HG02571 (cell line): ENCODE data around the gene SLC17A9.
"Not testable (repeated sequence)": the region's sequence is repeated elsewhere in the genome, so short reads cannot be mapped to it uniquely, and the experiment has no call there.

Experiments
- ATAC-seq: cut with Tn5 transposase; IDR thresholded peaks from one replicate; pipeline ENCODE4 v1.9.1; 2021; ENCODE audit warnings: mild to moderate bottlenecking, moderate library complexity; ENCODE audit not compliant: unreplicated experiment

SLC17A9 gene

GRCh38 chr20:62920039-62920645, 32.4 kb upstream of the SLC17A9 start:
- ATAC-seq: no peak

- ATAC-seq: no peak
Measured at GRCh38 chr20:62921119-62921687, 31.3 kb upstream of the SLC17A9 start.

- no peak for ATAC-seq
Measured at GRCh38 chr20:62922451-62922921, 30.0 kb upstream of the SLC17A9 start.

DNA sequence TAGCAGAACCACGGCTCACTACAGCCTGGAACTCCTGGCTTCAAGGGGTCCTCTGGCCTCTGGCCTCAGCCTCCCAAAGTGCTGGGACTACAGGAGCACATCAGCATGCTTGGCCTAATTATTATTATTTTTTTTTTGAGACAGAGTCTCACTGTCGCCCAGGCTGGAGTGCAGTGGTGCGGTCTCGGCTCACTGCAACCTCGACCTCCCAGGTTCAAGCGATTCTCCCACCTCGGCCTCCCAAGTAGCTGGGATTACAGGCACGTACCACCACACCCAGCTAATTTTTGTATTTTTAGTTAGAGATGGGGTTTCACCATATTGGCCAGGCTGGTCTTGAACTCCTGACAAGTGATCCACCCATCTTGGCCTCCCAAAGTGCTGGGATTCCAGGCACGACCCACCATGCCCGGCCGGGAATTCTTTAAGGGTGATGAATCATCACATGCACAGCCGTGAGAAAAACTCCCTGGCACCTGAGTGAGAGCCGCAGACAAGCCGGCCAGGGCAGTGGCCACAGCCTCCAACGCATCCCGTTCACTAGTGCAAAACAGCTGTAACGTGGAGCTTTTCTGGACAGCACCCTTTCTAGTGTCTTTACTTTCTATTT, 29.3 kb upstream of the SLC17A9 start:
- ATAC-seq: not testable (repeated sequence)

DNA sequence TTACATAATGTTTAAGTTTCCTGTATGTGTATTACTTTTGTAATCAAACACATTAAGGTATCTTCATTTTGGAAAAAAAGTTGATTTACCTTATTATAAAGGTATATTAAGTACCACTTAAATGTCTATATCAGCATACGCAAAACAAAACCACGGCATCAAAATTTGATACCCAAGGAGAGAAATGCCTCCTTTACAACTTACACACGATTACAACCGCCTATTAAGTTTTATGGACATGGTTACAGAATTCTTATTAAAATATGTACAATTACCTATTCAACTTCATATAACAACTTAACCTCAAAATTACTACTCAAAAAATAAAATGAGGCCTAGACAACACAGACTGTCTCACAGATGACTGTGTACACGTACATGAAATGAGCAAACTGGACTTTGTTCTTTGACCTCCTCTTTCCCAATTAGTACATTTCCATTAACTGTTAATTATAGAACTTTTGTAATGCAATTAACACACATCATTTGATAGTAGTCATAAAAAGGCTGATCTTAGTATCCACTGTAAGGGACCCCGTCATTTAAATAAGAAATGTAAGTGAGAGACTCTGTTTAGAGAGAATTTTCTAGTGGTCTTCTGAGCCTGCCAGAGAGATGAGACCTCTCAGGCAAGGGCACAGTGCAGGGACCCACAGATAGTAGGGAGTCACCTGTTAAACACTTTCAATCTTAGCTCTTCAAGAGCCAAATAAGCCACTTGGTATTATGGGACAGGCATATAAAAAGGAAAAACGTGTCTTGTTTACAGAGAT, 28.7 kb upstream of the SLC17A9 start:
- ATAC-seq: no peak

DNA sequence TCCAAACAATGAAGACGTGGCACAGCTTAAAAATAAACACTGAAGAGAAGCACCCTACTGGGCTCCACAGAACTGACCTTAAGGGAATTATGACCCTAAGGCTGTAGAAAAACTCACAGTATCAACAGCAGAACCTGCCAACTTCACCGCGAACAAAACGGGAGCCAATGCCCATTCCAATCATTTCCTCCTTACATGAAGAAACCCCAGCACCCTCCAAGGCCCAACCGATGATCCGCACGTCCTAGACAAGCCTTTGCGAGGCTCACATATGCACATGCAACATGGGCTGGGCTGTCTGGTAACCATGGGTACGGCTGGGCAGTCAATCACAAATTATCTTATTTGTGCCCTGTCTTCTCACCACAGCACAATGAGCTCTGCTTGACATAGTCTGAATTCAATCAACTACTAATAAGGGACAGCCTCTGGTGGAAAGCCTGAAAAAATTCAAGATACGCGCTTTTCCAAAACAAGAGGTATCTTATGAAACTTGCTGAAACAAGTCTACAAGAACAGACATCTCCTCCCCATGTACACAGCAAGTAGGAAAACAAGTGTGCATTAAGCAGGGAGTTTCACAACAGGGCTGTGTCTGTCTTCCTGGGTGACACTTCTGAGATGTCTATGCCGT, 27.9 kb upstream of the SLC17A9 start:
- ATAC-seq: no peak

- no peak for ATAC-seq
Measured at GRCh38 chr20:62925076-62925419, 27.5 kb upstream of the SLC17A9 start.

GRCh38 chr20:62925420-62926228, 26.9 kb upstream of the SLC17A9 start:
- ATAC-seq: peak; percentile 17

DNA sequence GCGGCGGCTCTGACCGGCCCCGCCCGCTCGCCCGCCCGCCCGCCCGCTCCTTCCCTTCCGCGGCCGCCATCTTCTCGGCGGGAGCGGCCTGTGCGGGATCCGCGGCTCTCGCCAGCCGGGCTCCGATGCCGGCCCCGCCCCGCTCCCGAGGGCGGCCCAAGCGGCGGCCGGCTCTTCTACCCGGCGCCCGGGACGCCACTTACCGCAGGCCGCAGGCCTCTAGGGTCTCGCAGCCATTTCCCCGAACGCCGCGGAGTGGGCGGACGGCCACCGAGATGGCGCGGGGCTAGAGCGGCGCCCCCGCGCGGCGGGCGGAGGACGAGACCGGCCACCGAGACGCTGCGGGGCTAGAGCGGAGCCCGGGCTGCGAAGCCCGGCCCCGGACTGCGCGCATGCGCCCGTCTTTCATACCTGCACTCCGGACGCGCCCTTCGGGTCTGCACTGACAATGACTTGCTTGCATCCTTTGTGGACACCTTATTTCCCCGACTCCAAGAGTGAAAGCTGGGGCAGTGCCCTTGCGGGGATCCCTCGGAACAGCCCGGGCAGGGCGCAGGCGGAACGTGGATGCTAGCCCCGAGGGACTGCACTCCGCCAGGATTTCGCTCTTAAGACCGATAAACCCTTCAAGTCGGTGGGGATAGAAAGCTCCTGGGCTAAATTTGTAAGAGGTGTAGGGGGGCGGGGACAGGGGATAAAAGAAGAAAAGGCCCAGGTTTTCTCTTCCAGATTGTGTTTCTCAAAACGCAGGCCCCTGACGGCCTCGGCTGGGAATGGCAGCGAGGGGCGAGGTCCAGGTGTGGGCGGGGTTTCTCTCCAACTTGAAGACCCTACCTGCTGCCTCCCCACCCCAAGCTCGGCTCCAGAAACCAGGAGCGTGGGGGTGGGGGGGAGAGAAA, 26.0 kb upstream of the SLC17A9 start, which contains the start of gene DIDO1:
Gene DIDO1 (minus strand): TSS at position 277 of the 899 bp plus-strand sequence.
- ATAC-seq: peak; percentile 74

GRCh38 chr20:62927128-62927705, 25.3 kb upstream of the SLC17A9 start:
- ATAC-seq: no peak

GRCh38 chr20:62928246-62928939, 24.1 kb upstream of the SLC17A9 start:
- no peak for ATAC-seq

DNA sequence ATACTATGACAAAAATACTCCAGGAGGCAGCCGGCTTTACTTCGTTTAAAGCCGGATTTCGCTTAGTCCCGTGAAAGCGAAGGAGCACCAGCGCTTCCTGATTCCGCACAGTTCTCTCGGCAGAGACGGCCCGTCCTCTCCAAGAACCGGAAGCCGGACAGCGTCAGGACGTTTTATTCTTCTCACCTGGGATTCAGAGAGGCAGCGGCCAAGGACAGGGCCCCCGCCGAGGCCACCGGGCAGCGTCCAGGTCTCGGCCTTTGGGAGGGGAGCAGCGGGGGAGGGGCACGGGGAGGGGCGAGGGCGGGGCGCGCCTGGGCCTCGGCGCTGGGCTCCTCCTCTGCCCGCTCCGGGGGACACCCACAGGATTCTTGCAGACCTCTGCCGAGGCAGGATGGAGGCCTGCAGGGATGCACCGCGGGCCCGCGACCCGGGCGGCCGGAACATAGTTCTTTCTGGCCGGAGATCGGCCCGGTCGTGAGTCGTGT, 23.4 kb upstream of the SLC17A9 start:
- ATAC-seq: peak; percentile 33

DNA sequence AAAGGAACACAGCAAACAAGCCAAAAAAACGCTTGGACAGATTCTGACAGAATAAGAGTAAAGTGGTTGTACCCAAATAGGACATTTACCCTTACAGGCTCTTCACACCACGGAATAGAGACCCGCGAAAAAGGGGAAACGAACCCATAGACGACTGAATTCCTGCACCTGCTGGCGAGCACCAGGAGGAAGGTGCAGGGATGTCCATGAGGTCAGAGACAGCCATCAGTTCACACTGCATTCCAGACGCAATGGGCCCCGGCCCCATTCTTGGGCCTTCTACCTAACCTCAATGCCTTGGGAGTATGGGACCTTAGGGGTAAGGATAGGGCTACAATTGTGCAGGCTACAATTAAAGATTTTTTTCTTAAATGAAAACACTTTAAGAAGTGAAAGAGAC, 21.0 kb upstream of the SLC17A9 start:
- no peak for ATAC-seq

- ATAC-seq: no peak
Measured at GRCh38 chr20:62933966-62934365, 18.5 kb upstream of the SLC17A9 start.

DNA sequence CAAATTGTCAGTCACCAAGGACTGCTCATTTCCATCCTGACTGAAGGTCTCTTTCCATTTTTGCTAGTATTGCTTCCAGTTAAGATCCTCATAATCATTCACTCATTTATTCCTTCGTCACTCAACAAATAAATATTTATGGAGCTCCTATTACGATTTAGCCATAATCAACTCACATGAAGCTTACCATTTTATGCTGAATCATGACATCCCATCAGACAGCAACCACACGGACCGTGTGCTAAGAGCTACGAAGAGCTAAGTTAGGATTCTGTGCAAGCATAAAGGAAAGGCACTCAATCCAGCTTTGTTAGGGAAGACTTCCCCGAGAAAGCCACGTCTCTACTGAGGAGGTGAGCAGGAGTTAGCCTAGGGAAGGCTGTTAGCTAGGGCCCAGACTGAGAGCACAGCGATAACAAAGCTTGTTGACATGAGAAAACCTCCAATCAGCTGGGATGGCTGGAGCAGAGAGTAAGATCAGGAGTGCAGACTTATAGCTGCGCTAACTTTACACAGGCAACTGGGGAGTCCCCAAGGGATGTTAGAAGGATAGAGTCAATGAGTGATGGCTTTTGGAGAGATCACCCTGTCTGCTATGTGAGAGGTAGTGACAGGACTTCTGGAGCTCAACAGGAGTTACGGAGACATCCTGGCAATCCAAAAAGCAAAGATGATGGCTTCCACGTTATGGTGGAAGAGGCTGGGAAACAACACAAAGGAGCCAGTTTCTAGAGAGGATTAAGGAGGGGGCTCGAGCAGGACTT, 17.1 kb upstream of the SLC17A9 start:
- ATAC-seq: no peak

- ATAC-seq: no peak
Measured at GRCh38 chr20:62935968-62936585, 16.4 kb upstream of the SLC17A9 start.
